Superior temporal gyrus (tissue), 1 donor: ENCODE data around the gene PGAP2.
A peak's percentile ranks its signal among the peaks of the same experiment; 100 is the strongest.
"Not testable (repeated sequence)": the region's sequence is repeated elsewhere in the genome, so short reads cannot be mapped to it uniquely, and the experiment has no call there.

Experiments used
- DNase-seq: peaks from one replicate; pipeline ENCODE4 v3.0.0-alpha.2; 2016; ENCODE audit errors: extremely low spot score

Gene PGAP2

GRCh38 chr11:3854977-3855807 is 46.8 kb downstream of the PGAP2 start, which contains the start of gene STIM1:
TSS of gene STIM1 (plus strand) at chr11:3855664. CDS start at chr11:3856271, 607 bp downstream.
- DNase-seq: peak; percentile 96

GRCh38 chr11:3855808-3856491 is 47.6 kb downstream of the PGAP2 start:
- no peak for DNase-seq

GRCh38 chr11:3856856-3857553 is 48.6 kb downstream of the PGAP2 start:
- no peak for DNase-seq

GRCh38 chr11:3857628-3858027 is 49.3 kb downstream of the PGAP2 start:
- DNase-seq: no peak

GRCh38 chr11:3859373-3859881 is 51.1 kb downstream of the PGAP2 start:
- no peak for DNase-seq

- no peak for DNase-seq
Measured at GRCh38 chr11:3860375-3860774, 52.0 kb downstream of the PGAP2 start.

- DNase-seq: not testable (repeated sequence)
Measured at GRCh38 chr11:3860898-3861393, 52.6 kb downstream of the PGAP2 start.

- DNase-seq: no peak
Measured at GRCh38 chr11:3861683-3862082, 53.3 kb downstream of the PGAP2 start.

- no peak for DNase-seq
Measured at GRCh38 chr11:3865388-3866193, 57.2 kb downstream of the PGAP2 start.

- DNase-seq: no peak
Measured at GRCh38 chr11:3866206-3866605, 57.8 kb downstream of the PGAP2 start.

- DNase-seq: no peak
Measured at GRCh38 chr11:3866836-3867208, 58.5 kb downstream of the PGAP2 start.

- no peak for DNase-seq
Measured at GRCh38 chr11:3867209-3868091, 59.1 kb downstream of the PGAP2 start.

- DNase-seq: no peak
Measured at GRCh38 chr11:3873712-3874349, 65.5 kb downstream of the PGAP2 start.
